Smooth muscle cell (in vitro differentiated cells): Measurements from ENCODE around the gene SGCE. TPM values are rescaled to one million over a fixed set of nuclear protein-coding genes. Genes with fewer than 3 reads are reported as not detected.

Source experiments
- DNase-seq: peaks from one replicate; lab custom pipeline; 2025; ENCODE audit not compliant: unreplicated experiment; lab: John Stamatoyannopoulos, UW
- H2AFZ ChIP-seq: fragments of 200-600 bp; sonication (generic); 2 replicates; pipeline ENCODE4 v1.6.0; 2016; ENCODE audit warnings: antibody characterized with exemption, low read depth, mild to moderate bottlenecking
- H3F3A ChIP-seq: fragments of 200-600 bp; sonication (generic); 2 replicates; pipeline ENCODE4 v1.6.0; 2017; ENCODE audit warnings: antibody characterized with exemption, low read depth
- H3K27ac ChIP-seq: fragments of 200-600 bp; sonication (generic); 2 replicates; pipeline ENCODE4 v1.5.1; 2016; ENCODE audit warnings: low read depth, mild to moderate bottlenecking
- H3K27me3 ChIP-seq: fragments of 200-600 bp; sonication (generic); 2 replicates; pipeline ENCODE4 v1.6.1; 2016; ENCODE audit warnings: low read depth, mild to moderate bottlenecking
- H3K36me3 ChIP-seq: fragments of 200-600 bp; sonication (generic); 2 replicates; pipeline ENCODE4 v1.5.1; 2016; ENCODE audit warnings: low read depth
- H3K4me1 ChIP-seq: fragments of 200-600 bp; sonication (generic); 2 replicates; pipeline ENCODE4 v1.5.1; 2016; ENCODE audit warnings: low read depth
- H3K4me2 ChIP-seq: fragments of 200-600 bp; sonication (generic); 2 replicates; pipeline ENCODE4 v1.6.0; 2016; ENCODE audit warnings: mild to moderate bottlenecking
- H3K4me3 ChIP-seq: fragments of 200-600 bp; sonication (generic); 2 replicates; pipeline ENCODE4 v1.5.1; 2016; ENCODE audit warnings: mild to moderate bottlenecking
- H3K79me2 ChIP-seq: fragments of 200-600 bp; sonication (generic); 2 replicates; pipeline ENCODE4 v1.6.0; 2016; ENCODE audit warnings: low read depth, mild to moderate bottlenecking
- H3K9ac ChIP-seq: fragments of 200-600 bp; sonication (generic); 2 replicates; pipeline ENCODE4 v1.6.0; 2016; ENCODE audit warnings: low read depth
- H3K9me3 ChIP-seq: fragments of 200-600 bp; sonication (generic); replicated peaks from 2 replicates; pipeline ENCODE4 v1.5.1; 2016; ENCODE audit warnings: low read depth
- H4K20me1 ChIP-seq: fragments of 200-600 bp; sonication (generic); 2 replicates; pipeline ENCODE4 v1.6.0; 2016; ENCODE audit warnings: low read depth
- WGBS: methylation state at CpG from one replicate; pipeline ENCODE4 v1.1.7; 2016; ENCODE audit warnings: low lambda C conversion rate; 5-methylcytosine and 5-hydroxymethylcytosine counted together
- polyA plus RNA-seq: library from polyadenylated mRNA; unstranded; fragments of >200 nt; fragmentation: Nextera tagmentation; extraction: Ambion mirVana; gene quantifications from 2 replicates; pipeline ENCODE4 v1.2.1, GENCODE V29; 2016
- total RNA-seq: library from RNA; depleted of rRNA; stranded (reverse); fragments of >200 nt; gene quantifications from 2 replicates; pipeline ENCODE4 v1.2.3, GENCODE V29; 2014
- TF ChIP-seq, protein P1 (sequence below): fragments of 200-600 bp; sonication (generic); IDR thresholded peaks from 2 replicates; pipeline ENCODE4 v1.5.1; 2017; ENCODE audit warnings: borderline replicate concordance, mild to moderate bottlenecking, antibody characterized with exemption; ENCODE audit not compliant: insufficient read depth, poor library complexity, severe bottlenecking

The SGCE gene
- total and polyA plus RNA-seq, 2 experiments from 2014 or later = 87.1 to 123 TPM

DNA sequence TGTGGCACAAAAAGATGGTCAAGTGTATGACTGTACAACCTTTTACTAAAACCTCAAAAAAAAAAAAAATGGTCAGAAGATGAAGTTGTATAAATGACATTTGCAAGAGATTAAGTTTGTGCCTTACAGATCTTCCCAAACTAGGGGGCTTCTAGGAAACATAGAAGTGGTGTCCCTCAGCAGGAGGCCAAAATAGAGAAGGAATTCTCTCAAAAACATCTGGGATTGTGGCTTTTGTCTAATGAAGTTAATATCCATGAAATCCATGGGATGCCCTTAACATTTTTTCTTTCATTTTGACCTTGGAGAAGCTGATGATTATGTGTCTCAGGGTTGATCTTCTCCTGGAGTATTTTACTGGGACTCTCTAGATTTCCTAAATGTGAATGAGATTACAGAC lies 84.1 kb downstream of the SGCE start:
- Histone ChIP-seq H3K79me2 (no peaks in the 10 kb centered on the region), H3K9ac (no peak overlapping the region), H3F3A (no peaks in the 10 kb centered on the region), H3K4me2 (no peak overlapping the region), H3K27me3 (no peaks in the 10 kb centered on the region), H3K4me3 (no peak overlapping the region), H3K36me3 (peaks cover 8% of the 10 kb centered on the region), H4K20me1 (no peaks in the 10 kb centered on the region), H3K9me3 (peaks cover 18% of the 10 kb centered on the region), H3K27ac (no peak overlapping the region), H3K4me1 (no peaks in the 10 kb centered on the region), H2AFZ (no peak overlapping the region)
- TF ChIP-seq, protein P1, sequence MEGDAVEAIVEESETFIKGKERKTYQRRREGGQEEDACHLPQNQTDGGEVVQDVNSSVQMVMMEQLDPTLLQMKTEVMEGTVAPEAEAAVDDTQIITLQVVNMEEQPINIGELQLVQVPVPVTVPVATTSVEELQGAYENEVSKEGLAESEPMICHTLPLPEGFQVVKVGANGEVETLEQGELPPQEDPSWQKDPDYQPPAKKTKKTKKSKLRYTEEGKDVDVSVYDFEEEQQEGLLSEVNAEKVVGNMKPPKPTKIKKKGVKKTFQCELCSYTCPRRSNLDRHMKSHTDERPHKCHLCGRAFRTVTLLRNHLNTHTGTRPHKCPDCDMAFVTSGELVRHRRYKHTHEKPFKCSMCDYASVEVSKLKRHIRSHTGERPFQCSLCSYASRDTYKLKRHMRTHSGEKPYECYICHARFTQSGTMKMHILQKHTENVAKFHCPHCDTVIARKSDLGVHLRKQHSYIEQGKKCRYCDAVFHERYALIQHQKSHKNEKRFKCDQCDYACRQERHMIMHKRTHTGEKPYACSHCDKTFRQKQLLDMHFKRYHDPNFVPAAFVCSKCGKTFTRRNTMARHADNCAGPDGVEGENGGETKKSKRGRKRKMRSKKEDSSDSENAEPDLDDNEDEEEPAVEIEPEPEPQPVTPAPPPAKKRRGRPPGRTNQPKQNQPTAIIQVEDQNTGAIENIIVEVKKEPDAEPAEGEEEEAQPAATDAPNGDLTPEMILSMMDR = no peak
- no peak for DNase-seq

DNA sequence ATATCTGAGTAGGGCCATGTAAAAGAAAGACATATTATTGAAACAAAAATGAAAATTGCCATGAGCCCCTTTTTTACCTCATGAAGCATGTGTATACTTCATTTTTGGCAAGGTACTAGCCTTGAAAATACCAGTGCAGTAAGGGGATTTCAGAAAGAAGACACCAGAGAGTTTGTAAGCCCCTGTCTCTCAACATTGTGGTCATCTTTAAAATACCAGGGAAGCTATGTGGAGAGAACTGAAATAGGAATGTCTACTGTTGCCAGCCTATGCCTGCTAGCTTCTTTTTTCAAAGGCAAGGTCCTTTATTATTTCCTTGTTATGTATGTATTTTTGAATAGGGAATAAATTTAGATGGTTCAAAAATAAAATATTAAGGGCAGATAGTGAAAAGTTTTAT lies 88.5 kb downstream of the SGCE start:
- H3K9me3 ChIP-seq = no peaks in the 10 kb centered on the region
- no peaks in the 10 kb centered on the region for H3K36me3 ChIP-seq
- TF ChIP-seq, protein P1 = no peak
- H3K27me3 ChIP-seq = no peaks in the 10 kb centered on the region
- H3K4me3 ChIP-seq = no peak overlapping the region
- H3K9ac ChIP-seq = no peak overlapping the region
- H3K4me1 ChIP-seq = no peaks in the 10 kb centered on the region
- no peak overlapping the region for H3K27ac ChIP-seq
- no peaks in the 10 kb centered on the region for H3K79me2 ChIP-seq
- no peaks in the 10 kb centered on the region for H4K20me1 ChIP-seq
- no peak overlapping the region for H3K4me2 ChIP-seq
- no peak overlapping the region for H2AFZ ChIP-seq
- no peaks in the 10 kb centered on the region for H3F3A ChIP-seq
- DNase-seq = no peak

DNA sequence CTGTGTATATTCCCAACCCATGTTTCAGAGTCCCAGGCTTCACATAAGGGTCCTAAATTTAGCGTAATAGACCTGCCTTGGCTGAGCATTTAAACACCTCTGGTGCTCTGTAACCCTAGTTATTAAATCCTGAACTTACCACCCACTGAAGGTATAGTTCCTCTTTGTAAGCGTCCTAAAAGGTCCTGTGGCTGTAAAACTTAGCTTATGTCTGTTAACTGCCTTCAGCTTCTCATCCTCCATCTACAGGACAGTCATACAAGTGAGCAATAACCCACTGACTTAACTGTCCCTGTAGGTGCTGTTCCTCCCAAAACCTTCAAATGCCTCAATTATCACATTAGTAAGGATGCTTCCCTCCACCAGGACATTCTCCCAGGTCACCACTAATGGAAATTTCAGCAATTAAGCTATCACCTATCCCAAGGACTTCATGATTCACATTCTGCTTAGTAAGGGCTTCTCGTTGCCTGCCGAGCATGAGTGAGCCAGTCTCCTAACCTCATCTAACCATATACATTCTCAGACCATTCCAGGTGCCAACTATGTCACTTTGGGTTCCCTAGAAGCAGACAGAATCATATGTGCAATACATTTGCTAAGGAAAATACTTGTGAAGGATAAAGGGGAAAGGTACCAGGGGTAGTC lies 90.6 kb downstream of the SGCE start:
- Histone ChIP-seq H4K20me1 (no peaks in the 10 kb centered on the region), H3K9ac (no peak overlapping the region), H3K27me3 (no peaks in the 10 kb centered on the region), H2AFZ (no peak overlapping the region), H3K27ac (no peak overlapping the region), H3K4me2 (no peak overlapping the region), H3K36me3 (no peaks in the 10 kb centered on the region), H3K79me2 (no peaks in the 10 kb centered on the region), H3K9me3 (no peaks in the 10 kb centered on the region), H3F3A (no peaks in the 10 kb centered on the region), H3K4me3 (no peak overlapping the region), H3K4me1 (no peaks in the 10 kb centered on the region)
- TF ChIP-seq, protein P1 = no peak
- no peak for DNase-seq
- WGBS = 91% methylated on average over 4 of the region's 4 CpGs

DNA sequence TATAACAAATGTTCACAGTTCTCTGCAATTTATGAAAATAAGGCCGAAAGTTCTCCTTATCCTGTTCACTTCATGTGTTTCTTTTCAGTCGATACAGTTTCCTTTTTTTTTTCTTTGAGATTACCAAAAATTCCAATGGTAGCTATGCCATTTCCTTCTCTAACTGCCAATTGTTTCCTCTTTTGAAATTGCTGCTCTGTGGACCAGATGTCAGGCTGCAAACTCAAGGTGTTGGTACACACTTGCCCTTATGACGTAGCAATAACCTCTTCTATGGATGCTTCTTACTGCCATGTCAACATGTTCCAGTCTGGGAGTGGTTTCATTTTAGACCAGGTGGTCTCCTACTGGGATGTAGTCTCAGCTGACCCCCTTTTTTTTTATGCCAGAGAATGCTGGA lies 93.4 kb downstream of the SGCE start:
- Histone ChIP-seq H3K4me2 (no peak overlapping the region), H3K9me3 (no peaks in the 10 kb centered on the region), H3K79me2 (no peaks in the 10 kb centered on the region), H3K9ac (no peak overlapping the region), H3K4me3 (no peak overlapping the region), H3K27ac (no peak overlapping the region), H3K4me1 (no peaks in the 10 kb centered on the region), H3K27me3 (no peaks in the 10 kb centered on the region), H4K20me1 (no peaks in the 10 kb centered on the region), H3K36me3 (no peaks in the 10 kb centered on the region), H2AFZ (no peak overlapping the region), H3F3A (no peaks in the 10 kb centered on the region)
- 96% methylated on average over 3 of the region's 3 CpGs for WGBS
- no peak for DNase-seq
- TF ChIP-seq, protein P1 = no peak
